HG02885 (cell line): ENCODE results near the gene PPM1F.

Experiments used
- ATAC-seq: cut with Tn5 transposase; IDR thresholded peaks from one replicate; pipeline ENCODE4 v1.9.1; 2021; ENCODE audit warnings: mild to moderate bottlenecking; ENCODE audit not compliant: unreplicated experiment, poor library complexity

PPM1F gene

GRCh38 chr22:21978564-21979386 is 26.1 kb upstream of the PPM1F start:
- ATAC-seq = no peak

DNA sequence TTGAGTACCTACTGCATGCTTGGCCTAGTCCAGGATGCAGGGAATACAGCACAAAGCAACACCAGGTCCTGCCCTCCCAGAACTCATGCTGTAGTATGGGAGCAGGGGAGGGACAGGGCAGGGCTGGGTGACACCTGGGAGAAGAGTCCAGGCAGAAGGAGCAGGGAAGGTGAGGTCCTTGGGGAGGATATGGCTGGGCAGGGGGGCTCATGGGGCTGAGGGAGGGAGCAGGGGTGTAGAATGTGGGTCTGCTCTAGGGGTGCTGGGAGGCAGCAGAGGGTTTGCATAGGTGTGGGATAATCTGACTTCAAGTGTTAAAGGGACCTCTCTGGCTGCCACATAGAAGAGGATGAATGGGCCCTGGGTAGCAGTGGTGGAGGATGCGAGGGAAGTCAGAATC is 25.2 kb upstream of the PPM1F start:
- ATAC-seq = no peak

GRCh38 chr22:21975854-21976345 is 23.3 kb upstream of the PPM1F start:
- ATAC-seq = no peak

DNA sequence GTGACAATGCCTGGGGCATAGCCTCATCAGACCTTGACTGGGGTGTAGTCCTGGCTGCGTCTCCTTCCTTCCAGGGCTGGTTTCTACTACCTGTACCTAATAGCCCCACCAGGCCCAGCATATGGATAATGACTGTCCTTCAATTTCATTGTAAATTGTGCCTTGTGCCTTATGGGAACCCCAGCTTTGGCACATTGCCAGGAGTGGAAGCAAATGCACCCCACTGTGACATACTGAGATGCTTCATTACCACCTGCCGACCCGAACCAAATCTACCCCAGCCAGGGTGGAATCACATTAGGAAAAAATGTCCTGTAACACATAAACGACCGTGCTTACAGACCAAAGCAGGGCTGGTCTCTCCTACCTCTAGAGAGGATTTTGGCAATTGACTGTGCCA is 22.6 kb upstream of the PPM1F start:
- no peak for ATAC-seq

GRCh38 chr22:21974058-21974649 is 21.5 kb upstream of the PPM1F start:
- ATAC-seq = no peak

- ATAC-seq = no peak
These were observed 20.2 kb upstream of the PPM1F start for GRCh38 chr22:21972806-21973205.

GRCh38 chr22:21972293-21972779 is 19.7 kb upstream of the PPM1F start:
- no peak for ATAC-seq

GRCh38 chr22:21971858-21972275 is 19.2 kb upstream of the PPM1F start:
- no peak for ATAC-seq

GRCh38 chr22:21970800-21971617 is 18.4 kb upstream of the PPM1F start:
- ATAC-seq = no peak

GRCh38 chr22:21970037-21970799 is 17.6 kb upstream of the PPM1F start:
- ATAC-seq = no peak

DNA sequence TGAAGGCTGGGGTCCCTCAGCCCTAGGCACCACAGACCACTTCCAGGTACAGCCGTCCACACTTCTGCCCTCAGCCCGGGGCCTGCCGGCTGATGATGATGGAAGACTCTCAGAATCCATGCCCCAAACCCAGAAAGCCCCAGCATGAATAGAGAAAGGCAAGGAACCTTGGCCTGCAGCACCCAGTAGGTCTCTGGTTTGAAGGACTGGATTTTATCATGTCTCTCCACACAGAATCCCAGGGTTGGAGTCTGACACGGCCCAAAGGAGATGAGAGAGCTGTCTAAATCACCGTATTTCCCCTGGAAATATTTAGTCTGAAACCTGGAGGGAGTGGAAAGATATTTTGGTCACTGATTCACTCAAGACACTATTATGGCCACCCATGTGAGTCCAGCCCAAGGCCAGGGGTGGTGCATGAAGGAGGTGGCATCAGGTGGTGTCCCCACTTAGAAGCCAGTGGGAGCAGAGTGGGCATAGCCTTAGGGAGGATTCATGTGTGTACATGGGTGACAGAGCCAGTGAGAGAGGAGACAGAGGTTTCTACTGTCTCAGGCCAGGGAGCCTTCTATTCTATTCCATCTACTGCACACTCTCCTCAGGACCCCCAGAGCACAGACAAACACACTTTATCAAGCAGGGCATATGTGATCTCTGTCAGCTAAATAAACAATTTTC is 15.9 kb upstream of the PPM1F start:
- ATAC-seq = no peak

DNA sequence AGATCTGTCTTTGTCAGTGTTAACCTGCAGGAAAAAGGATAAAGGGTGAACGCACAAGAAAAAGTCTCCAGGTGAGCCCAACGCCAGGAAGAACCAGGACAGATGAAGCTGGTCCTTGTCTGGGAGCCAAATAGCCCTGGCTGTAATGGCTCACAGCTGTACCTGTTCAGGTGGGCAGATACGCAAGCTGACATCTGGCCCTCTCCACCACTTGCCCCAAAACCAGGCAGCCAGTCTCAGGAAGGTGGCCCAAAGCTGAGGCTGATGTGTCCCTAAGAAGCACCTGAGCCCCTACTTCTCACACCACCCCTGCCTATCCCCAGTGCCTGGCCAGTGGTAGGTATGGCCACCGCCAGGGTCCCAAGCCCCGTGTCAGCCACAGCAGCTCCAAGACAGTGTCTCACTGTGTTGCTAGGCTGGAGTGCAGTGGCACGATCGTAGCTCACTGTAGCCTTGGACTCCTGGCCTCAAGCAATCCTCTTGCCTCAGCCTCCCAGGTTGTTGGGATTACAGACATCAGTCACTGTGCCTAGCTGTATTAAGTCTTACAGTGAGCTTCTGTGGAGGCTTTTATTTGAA is 15.1 kb upstream of the PPM1F start:
- ATAC-seq = no peak

DNA sequence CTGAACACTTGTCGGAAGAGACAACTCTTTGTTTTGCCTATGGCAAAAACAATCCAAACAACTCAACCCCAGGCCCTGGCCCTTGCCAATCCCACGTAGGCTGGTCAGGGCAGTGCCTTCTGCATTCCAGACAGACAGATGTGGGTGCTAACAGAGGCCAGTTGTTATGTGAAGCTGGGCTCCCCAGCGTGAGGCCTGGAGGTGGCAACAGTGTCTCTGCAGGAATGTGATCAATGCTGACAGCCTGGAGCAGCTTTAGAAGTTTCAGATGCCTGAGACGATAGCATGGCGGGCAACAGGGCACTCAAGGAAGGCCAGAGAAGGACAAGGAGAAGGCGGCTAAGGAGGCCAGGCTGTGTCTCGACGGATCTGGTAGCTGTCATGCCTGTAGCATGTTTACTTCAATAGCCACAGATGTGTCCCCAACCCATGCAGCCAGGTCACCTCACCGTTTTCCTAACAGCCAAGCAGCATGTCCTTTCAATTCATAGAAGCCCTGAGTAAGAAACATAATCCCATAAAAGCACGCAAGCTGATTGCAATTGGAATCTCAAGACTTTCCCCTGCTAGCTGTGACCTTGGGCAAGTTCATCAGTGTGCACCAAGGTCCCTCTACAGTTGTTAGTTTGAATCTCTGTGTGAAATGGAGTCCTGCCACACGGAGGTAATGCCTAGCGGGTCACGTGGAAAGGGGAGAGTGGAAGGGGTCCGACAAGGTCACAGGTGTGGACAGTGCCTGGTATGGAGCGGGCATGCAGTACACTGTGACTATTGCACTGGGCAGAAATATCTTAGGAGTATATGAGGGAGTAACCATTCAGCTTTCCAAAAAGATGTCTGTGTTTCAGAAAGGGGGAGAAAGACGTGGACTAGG is 14.2 kb upstream of the PPM1F start:
- no peak for ATAC-seq

GRCh38 chr22:21965762-21966288 is 13.2 kb upstream of the PPM1F start:
- ATAC-seq = no peak

- ATAC-seq = no peak
These were observed 12.4 kb upstream of the PPM1F start for GRCh38 chr22:21964918-21965484.

- ATAC-seq = no peak
These were observed 11.6 kb upstream of the PPM1F start for GRCh38 chr22:21964234-21964633.

- ATAC-seq = no peak
These were observed 11.2 kb upstream of the PPM1F start for GRCh38 chr22:21963790-21964211.

DNA sequence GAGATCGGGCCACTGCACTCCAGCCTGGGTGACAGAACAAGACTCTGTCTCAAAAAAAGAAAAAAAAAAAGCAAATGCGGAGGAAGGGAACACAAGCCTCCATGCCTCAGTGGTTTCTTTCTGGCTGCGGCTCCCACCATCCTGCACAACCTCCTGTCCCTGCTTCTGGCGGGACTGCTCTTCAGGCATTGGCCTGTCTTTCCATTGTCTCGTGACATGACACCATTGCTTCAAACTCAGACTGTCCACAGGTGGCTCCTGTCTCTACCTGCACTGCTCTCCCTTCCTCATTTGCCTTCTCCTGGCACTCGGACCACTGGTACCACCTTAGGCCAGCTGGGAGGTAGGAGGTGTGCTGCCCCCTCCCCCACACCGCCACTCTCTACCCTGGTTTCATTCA is 10.6 kb upstream of the PPM1F start:
- ATAC-seq = no peak
